HUES64 (cell line): ENCODE measurements around the gene GORASP1.

Experiments used
- H3K27ac ChIP-seq: 2 replicates; pipeline ENCODE4 v1.7.0; 2013; ENCODE audit warnings: low read depth, low read length, inconsistent platforms
- H3K27me3 ChIP-seq: 2 replicates; pipeline ENCODE4 v1.6.1; 2013; ENCODE audit warnings: mild to moderate bottlenecking, low read length; ENCODE audit not compliant: insufficient read depth
- H3K36me3 ChIP-seq: 2 replicates; pipeline ENCODE4 v1.6.1; 2013; ENCODE audit warnings: mild to moderate bottlenecking, low read length; ENCODE audit not compliant: insufficient read depth
- H3K4me1 ChIP-seq: 2 replicates; pipeline ENCODE4 v1.6.1; 2013; ENCODE audit warnings: mild to moderate bottlenecking, low read length, moderate library complexity; ENCODE audit not compliant: insufficient read depth
- H3K4me3 ChIP-seq: 2 replicates; pipeline ENCODE4 v1.5.1; 2013; ENCODE audit warnings: mild to moderate bottlenecking, low read length, moderate library complexity
- H3K9ac ChIP-seq: 2 replicates; pipeline ENCODE4 v1.6.1; 2013; ENCODE audit warnings: mild to moderate bottlenecking, low read depth, low read length
- H3K9me3 ChIP-seq: 2 replicates; pipeline ENCODE4 v1.6.1; 2013; ENCODE audit warnings: low read depth, low read length; ENCODE audit not compliant: insufficient read depth
- WGBS: fragments of 150-250, 120-280 bp; methylation state at CpG from one replicate; pipeline ENCODE4 v1.1.7; 2013; ENCODE audit warnings: missing lambda C conversion rate; 5-methylcytosine and 5-hydroxymethylcytosine counted together

The GORASP1 gene

GRCh38 chr3:39098473-39099000 is 8.9 kb downstream of the GORASP1 start:
- Histone ChIP-seq H3K27me3 (no peaks in the 10 kb centered on the region), H3K27ac (no peak overlapping the region), H3K4me1 (no peaks in the 10 kb centered on the region), H3K36me3 (peaks cover 61% of the 10 kb centered on the region), H3K4me3 (no peak overlapping the region), H3K9me3 (no peaks in the 10 kb centered on the region), H3K9ac (no peak overlapping the region)
- WGBS = 95% methylated on average over 8 of the region's 8 CpGs

GRCh38 chr3:39097716-39098472 is 9.5 kb downstream of the GORASP1 start:
- Histone ChIP-seq H3K9ac (no peak overlapping the region), H3K27me3 (no peaks in the 10 kb centered on the region), H3K4me1 (no peaks in the 10 kb centered on the region), H3K36me3 (peaks cover 68% of the 10 kb centered on the region), H3K4me3 (no peak overlapping the region), H3K27ac (no peak overlapping the region), H3K9me3 (no peaks in the 10 kb centered on the region)
- WGBS = 92% methylated on average over 8 of the region's 8 CpGs

- Histone ChIP-seq H3K27ac (peak overlapping the region; percentile 55; the same call in 1 of the 2 replicates), H3K36me3 (peaks cover 79% of the 10 kb centered on the region), H3K9me3 (no peaks in the 10 kb centered on the region), H3K9ac (no peak overlapping the region), H3K27me3 (no peaks in the 10 kb centered on the region), H3K4me3 (no peak overlapping the region), H3K4me1 (no peaks in the 10 kb centered on the region)
- 44% methylated on average over 3 of the region's 3 CpGs for whole genome bisulfite sequencing
Observed at GRCh38 chr3:39096775-39097174, 10.7 kb downstream of the GORASP1 start.

DNA sequence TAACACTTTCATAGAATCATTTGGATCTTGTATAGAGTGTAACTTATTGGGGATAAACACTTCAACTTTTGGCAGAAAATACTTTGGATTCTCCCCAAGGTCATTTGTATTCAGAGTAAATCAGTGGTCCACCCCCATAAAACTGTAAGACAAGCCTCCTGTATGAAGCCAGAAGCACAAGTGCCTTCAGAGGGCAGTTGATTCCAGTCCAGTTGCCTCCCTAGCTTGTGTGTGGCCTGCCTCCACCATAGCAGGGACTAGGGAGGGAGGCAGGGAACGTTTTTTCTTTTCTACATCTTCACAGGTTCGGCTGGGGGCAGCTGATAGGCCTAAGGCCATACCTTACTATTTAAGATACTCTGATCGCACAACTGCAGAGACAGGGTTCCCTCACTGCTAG is 11.6 kb downstream of the GORASP1 start:
- no peaks in the 10 kb centered on the region for H3K4me1 ChIP-seq
- no peak overlapping the region for H3K4me3 ChIP-seq
- H3K36me3 ChIP-seq = peaks cover 89% of the 10 kb centered on the region
- WGBS = 91% methylated on average over 3 of the region's 3 CpGs
- H3K27me3 ChIP-seq = no peaks in the 10 kb centered on the region
- no peak overlapping the region for H3K9ac ChIP-seq
- no peak overlapping the region for H3K27ac ChIP-seq
- no peaks in the 10 kb centered on the region for H3K9me3 ChIP-seq

- no peak overlapping the region for H3K9ac ChIP-seq
- WGBS = 92% methylated on average over 7 of the region's 7 CpGs
- no peak overlapping the region for H3K27ac ChIP-seq
- H3K27me3 ChIP-seq = no peaks in the 10 kb centered on the region
- H3K4me3 ChIP-seq = no peak overlapping the region
- no peaks in the 10 kb centered on the region for H3K9me3 ChIP-seq
- H3K4me1 ChIP-seq = no peaks in the 10 kb centered on the region
- H3K36me3 ChIP-seq = peaks cover 96% of the 10 kb centered on the region
Observed at GRCh38 chr3:39094851-39095677, 12.4 kb downstream of the GORASP1 start.

GRCh38 chr3:39090922-39091321 is 16.5 kb downstream of the GORASP1 start:
- Histone ChIP-seq H3K9ac (no peak overlapping the region), H3K36me3 (peaks cover 98% of the 10 kb centered on the region), H3K27me3 (no peaks in the 10 kb centered on the region), H3K4me1 (no peaks in the 10 kb centered on the region), H3K27ac (no peak overlapping the region), H3K4me3 (no peak overlapping the region), H3K9me3 (no peaks in the 10 kb centered on the region)
- 80% methylated on average over 2 of the region's 2 CpGs for WGBS

DNA sequence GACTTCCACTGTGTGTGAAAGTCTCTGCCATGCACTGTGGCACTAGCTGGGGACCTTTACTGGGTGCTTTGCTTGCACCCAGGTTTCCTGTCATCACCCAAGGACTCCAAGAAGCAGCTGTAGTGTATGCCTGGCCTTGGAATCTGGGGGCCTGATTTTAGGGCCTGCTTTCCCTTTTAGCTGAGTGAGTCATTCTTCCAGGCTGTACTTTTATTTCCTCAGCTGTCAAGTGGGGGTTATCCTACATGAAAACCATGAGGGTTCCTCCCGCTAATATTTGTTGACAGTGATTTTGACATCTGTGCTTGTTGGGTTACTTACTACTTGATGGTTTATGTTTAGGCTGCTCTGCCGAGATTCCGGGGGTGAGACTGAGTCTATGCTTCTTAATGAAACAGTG is 18.5 kb downstream of the GORASP1 start:
- H3K4me3 ChIP-seq = no peak overlapping the region
- no peak overlapping the region for H3K27ac ChIP-seq
- no peaks in the 10 kb centered on the region for H3K9me3 ChIP-seq
- H3K36me3 ChIP-seq = peaks cover 97% of the 10 kb centered on the region
- H3K27me3 ChIP-seq = no peaks in the 10 kb centered on the region
- no peaks in the 10 kb centered on the region for H3K4me1 ChIP-seq
- WGBS = 93% methylated on average over 3 of the region's 3 CpGs
- no peak overlapping the region for H3K9ac ChIP-seq

DNA sequence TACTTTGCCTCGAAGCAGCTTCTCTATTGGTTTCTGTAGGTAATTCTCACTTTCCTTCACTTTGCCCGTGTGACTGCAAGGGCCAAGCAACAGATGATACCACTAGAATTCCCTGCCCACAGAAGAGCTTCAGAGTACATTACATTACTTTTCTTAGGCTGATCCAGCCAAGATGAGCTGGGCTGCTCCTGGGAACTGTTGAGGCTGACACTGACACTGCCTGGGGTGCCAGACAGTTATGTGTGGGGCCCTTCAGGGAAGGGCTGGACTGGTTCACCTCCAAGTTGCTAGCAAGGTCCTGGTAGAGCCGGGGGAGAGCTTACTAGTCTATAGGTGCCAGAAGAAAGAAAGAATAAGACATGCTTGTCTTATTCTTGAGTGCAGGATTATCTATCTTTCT is 19.0 kb downstream of the GORASP1 start:
- no peak overlapping the region for H3K27ac ChIP-seq
- no peak overlapping the region for H3K4me3 ChIP-seq
- H3K9ac ChIP-seq = no peak overlapping the region
- no peaks in the 10 kb centered on the region for H3K27me3 ChIP-seq
- WGBS = 91% methylated on average over 3 of the region's 3 CpGs
- H3K36me3 ChIP-seq = peaks cover 97% of the 10 kb centered on the region
- H3K4me1 ChIP-seq = no peaks in the 10 kb centered on the region
- H3K9me3 ChIP-seq = no peaks in the 10 kb centered on the region

GRCh38 chr3:39086144-39086543 is 21.3 kb downstream of the GORASP1 start:
- Histone ChIP-seq H3K27me3 (no peaks in the 10 kb centered on the region), H3K4me3 (no peak overlapping the region), H3K27ac (no peak overlapping the region), H3K36me3 (peaks cover 77% of the 10 kb centered on the region), H3K9ac (no peak overlapping the region), H3K4me1 (no peaks in the 10 kb centered on the region), H3K9me3 (no peaks in the 10 kb centered on the region)
- 93% methylated on average over 4 of the region's 4 CpGs for WGBS

DNA sequence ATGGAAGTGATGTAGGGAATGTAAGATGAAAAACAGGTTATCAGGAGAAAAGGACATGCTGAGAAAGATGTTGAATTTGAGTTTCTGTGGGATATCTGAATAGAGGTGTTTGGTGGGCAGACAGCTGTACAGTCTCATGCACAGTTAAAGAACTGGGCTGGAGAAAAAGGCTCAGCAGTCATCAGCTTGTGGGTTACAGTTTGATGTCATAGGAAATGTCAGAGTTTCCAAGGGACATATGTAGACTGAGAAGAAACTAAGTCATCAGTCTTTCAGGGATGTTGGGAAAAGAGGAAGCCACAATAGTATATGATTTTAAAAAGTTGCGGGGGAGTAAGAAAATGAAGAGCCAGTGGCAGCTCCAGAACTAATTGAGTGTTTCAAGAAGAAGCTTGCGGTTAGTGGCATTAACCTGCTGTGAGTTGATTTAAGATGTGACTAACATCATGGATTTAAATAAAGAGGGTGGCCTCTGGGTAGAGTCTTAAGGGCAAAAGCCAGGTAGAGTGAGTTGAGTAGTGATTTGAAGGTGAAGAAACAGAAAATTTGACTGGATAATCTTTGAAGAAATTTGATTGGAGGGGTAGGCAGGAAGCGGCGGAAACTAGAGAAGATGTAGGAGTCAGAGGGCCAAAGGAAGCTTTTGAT is 24.6 kb downstream of the GORASP1 start:
- Histone ChIP-seq H3K4me1 (no peaks in the 10 kb centered on the region), H3K4me3 (no peak overlapping the region), H3K27ac (no peak overlapping the region), H3K27me3 (no peaks in the 10 kb centered on the region), H3K9ac (no peak overlapping the region), H3K9me3 (no peaks in the 10 kb centered on the region), H3K36me3 (peaks cover 65% of the 10 kb centered on the region)
- WGBS = 95% methylated on average over 4 of the region's 4 CpGs

DNA sequence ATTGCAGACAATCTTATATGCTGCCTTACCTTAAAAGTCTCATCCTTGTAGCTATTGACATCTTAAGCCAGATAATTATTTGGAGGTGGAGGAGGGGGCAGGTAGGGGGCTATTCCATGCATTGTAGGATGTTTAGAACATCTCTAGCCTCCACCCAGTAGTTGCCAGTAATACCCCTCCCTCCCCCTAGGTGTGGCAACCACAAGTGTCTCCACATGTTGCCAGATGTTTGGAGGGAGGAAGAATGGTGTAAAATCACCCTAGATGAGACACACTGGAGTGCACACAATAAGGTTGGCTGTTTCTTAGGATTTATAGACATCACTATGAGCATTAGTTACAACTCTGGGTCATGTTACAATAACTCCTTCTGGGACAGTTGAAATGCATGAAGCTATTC is 27.4 kb downstream of the GORASP1 start:
- Histone ChIP-seq H3K9me3 (no peaks in the 10 kb centered on the region), H3K9ac (no peak overlapping the region), H3K4me3 (no peak overlapping the region), H3K36me3 (peaks cover 67% of the 10 kb centered on the region), H3K4me1 (no peaks in the 10 kb centered on the region), H3K27ac (no peak overlapping the region), H3K27me3 (no peaks in the 10 kb centered on the region)
